ENCODE results near the gene GLRA2. TPM values are rescaled to one million over a fixed set of nuclear protein-coding genes. Genes with fewer than 3 reads are reported as not detected.

GLRA2 gene
- polyA plus RNA-seq, 1 of the 3 experiments (the other 2 are of a cell fraction) = not detected

GRCh38 chrX:14489437-14489836, 39.9 kb upstream of the GLRA2 start (continued):
- TF ChIP-seq TCF12 (IDR thresholded peaks at IDR 0.05) (no peak), EZH2phosphoT487 (IDR thresholded peaks at IDR 0.05; ENCODE audit: borderline replicate concordance, low read depth) (no peak), USF2 (IDR thresholded peaks at IDR 0.05; ENCODE audit: borderline replicate concordance, low read depth, low read length) (no peak)

- DNase-seq = no peak
- Histone ChIP-seq H3K4me1 (ENCODE audit: control insufficient read depth in 1 of 2, insufficient read depth in 2 of 2, low read depth in 1 of 2, low read length in 1 of 2) (no peaks in the 10 kb centered on the region), H3K9me2 (no peaks in the 10 kb centered on the region), H3K9ac (no peak overlapping the region), H3K4me3 (ENCODE audit: low read depth in 2 of 2, low read length in 1 of 2) (no peak overlapping the region), H3K79me2 (ENCODE audit: insufficient read depth) (no peaks in the 10 kb centered on the region), H3K4me2 (no peak overlapping the region), H3K27ac (ENCODE audit: low read depth in 2 of 2, low read length in 1 of 2) (no peak overlapping the region), H2AFZ (ENCODE audit: low read depth) (no peak overlapping the region), H3F3A (replicated peaks; ENCODE audit: insufficient read depth) (peaks cover 4% of the 10 kb centered on the region), H3K9me3 (no peaks in the 10 kb centered on the region), H3K36me3 (replicated peaks in 1 of 2; ENCODE audit: control insufficient read depth in 1 of 2, insufficient read depth in 2 of 2, low read length in 1 of 2) (no peaks in the 10 kb centered on the region), H4K20me1 (ENCODE audit: insufficient read depth) (no peaks in the 10 kb centered on the region), H3K27me3 (ENCODE audit: insufficient read depth) (no peaks in the 10 kb centered on the region)
- ChIA-PET CTCF (no interaction called here), POLR2A (no interaction called here)
- TF ChIP-seq, protein P1, sequence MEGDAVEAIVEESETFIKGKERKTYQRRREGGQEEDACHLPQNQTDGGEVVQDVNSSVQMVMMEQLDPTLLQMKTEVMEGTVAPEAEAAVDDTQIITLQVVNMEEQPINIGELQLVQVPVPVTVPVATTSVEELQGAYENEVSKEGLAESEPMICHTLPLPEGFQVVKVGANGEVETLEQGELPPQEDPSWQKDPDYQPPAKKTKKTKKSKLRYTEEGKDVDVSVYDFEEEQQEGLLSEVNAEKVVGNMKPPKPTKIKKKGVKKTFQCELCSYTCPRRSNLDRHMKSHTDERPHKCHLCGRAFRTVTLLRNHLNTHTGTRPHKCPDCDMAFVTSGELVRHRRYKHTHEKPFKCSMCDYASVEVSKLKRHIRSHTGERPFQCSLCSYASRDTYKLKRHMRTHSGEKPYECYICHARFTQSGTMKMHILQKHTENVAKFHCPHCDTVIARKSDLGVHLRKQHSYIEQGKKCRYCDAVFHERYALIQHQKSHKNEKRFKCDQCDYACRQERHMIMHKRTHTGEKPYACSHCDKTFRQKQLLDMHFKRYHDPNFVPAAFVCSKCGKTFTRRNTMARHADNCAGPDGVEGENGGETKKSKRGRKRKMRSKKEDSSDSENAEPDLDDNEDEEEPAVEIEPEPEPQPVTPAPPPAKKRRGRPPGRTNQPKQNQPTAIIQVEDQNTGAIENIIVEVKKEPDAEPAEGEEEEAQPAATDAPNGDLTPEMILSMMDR (IDR thresholded peaks at IDR 0.05) = no peak
- TF ChIP-seq CHD2 (IDR thresholded peaks at IDR 0.05; ENCODE audit: low read length, partially characterized antibody) (no peak), RCOR1 (IDR thresholded peaks at IDR 0.05; ENCODE audit: low read length) (no peak)
- WGBS (ENCODE audit: low lambda C conversion rate) = 0% methylated on average over 2 of the region's 3 CpGs
These were observed 37.6 kb upstream of the GLRA2 start for GRCh38 chrX:14491689-14492088.

DNA sequence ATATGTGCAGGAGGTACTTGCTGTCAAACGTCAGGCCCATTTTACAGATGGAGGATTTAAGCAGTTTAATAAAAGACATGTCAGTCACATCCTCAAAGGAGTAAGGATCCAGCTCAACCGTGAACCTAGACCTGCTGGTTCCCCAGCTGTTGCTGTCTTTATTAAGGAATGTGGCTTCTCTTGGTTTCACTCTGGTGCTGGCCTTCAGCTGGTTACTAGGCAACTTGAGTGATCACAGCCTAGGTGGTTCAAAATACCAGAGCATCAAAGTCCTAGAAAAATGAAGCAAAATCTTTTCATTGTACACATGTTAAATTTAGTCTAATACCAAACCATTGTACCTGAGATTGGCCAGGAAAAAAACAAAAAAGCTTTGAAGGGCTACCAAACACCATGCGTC, 32.7 kb upstream of the GLRA2 start:
- POLR2A ChIA-PET = no interaction called here

More for the DNA sequence above, 32.7 kb upstream of the GLRA2 start:
- Histone ChIP-seq H3K27me3 (ENCODE audit: insufficient read depth) (no peaks in the 10 kb centered on the region), H4K20me1 (ENCODE audit: insufficient read depth) (no peaks in the 10 kb centered on the region), H3K4me2 (peak overlapping the region; percentile 23), H3K9me3 (no peaks in the 10 kb centered on the region), H3K4me3 (ENCODE audit: low read depth in 2 of 2, low read length in 1 of 2) (peak overlapping the region in 1 of 2 experiments; percentile 10; a peak in 1 of 4 replicates), H3K4me1 (ENCODE audit: control insufficient read depth in 1 of 2, insufficient read depth in 2 of 2, low read depth in 1 of 2, low read length in 1 of 2) (no peaks in the 10 kb centered on the region), H3K9me2 (no peaks in the 10 kb centered on the region), H2AFZ (ENCODE audit: low read depth) (peak overlapping the region; percentile 19; the same call in 1 of the 2 replicates), H3K9ac (no peak overlapping the region), H3F3A (replicated peaks; ENCODE audit: insufficient read depth) (no peaks in the 10 kb centered on the region), H3K36me3 (replicated peaks in 1 of 2; ENCODE audit: control insufficient read depth in 1 of 2, insufficient read depth in 2 of 2, low read length in 1 of 2) (no peaks in the 10 kb centered on the region), H3K27ac (ENCODE audit: low read depth in 2 of 2, low read length in 1 of 2) (no peak overlapping the region), H3K79me2 (ENCODE audit: insufficient read depth) (no peaks in the 10 kb centered on the region)
- no peak for DNase-seq
- no peak for TF ChIP-seq NRF1 (IDR thresholded peaks at IDR 0.05; ENCODE audit: low read depth, low read length)
- no peak for TF ChIP-seq RFX5 (IDR thresholded peaks at IDR 0.05; ENCODE audit: low read length)
- no peak for TF ChIP-seq TEAD4 (IDR thresholded peaks at IDR 0.05; ENCODE audit: borderline replicate concordance, insufficient read depth)
- TF ChIP-seq FOXM1 (IDR thresholded peaks at IDR 0.05; ENCODE audit: low read depth) = no peak
- TF ChIP-seq POLR2AphosphoS5 (IDR thresholded peaks at IDR 0.05; ENCODE audit: low read depth, low read length) = no peak
- no peak for TF ChIP-seq GATA2 (CRISPR knock-in tag; IDR thresholded peaks at IDR 0.05)
- TF ChIP-seq RAD21 (IDR thresholded peaks at IDR 0.05; ENCODE audit: low read length) = no peak
- TF ChIP-seq, protein P2, sequence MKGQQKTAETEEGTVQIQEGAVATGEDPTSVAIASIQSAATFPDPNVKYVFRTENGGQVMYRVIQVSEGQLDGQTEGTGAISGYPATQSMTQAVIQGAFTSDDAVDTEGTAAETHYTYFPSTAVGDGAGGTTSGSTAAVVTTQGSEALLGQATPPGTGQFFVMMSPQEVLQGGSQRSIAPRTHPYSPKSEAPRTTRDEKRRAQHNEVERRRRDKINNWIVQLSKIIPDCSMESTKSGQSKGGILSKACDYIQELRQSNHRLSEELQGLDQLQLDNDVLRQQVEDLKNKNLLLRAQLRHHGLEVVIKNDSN (IDR thresholded peaks at IDR 0.05; ENCODE audit: borderline replicate concordance, low read depth) = no peak
- TF ChIP-seq CHD2 (IDR thresholded peaks at IDR 0.05; ENCODE audit: low read length, partially characterized antibody) = no peak
- CTCF ChIA-PET = interaction anchor here (1.2 to 1.3 kb wide), 2 partner anchors 13 to 32 kb away, joined by 4 read pairs; partner anchors contain the start of gene GLRA2
- 15% methylated on average over 3 of the region's 3 CpGs for WGBS (ENCODE audit: low lambda C conversion rate)
